Measurements from ENCODE around the gene NMNAT3.

The NMNAT3 gene

DNA sequence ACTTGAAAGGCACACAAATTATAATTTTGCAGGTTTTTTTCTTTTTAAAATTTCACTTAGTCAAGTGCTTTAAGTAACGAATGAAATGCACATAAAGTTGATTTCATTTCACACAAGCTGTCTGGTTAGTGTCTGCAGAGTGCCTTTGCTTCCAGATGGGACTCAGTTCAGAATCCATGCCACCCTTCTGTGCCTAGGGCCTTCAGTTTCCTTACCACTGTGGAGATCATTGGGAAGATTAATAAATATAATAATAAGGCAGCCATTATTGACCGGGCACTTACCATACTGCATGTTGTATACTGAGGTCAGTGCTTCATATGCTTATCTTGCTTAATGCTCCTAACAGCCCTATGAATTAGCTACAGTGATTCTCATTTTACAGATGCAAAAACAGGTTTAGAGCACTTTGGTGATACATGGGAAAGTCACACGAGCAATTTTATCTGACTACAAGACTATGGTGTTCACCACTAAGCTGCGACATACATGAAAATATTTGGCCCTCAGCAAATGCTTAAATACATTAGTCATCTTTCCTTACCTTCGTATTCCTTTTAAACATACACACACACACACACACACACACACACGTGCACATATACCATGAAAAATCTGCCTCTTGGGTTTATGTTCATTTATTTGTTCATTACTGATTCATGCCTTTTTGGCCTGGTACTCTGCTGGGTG, 3.1 kb downstream of the NMNAT3 start:
- Histone ChIP-seq H3K9me3 (ENCODE audit: control insufficient read depth, low read length) (no peaks in the 10 kb centered on the region), H3K27me3 (ENCODE audit: control insufficient read depth, insufficient read depth, low read length) (no peaks in the 10 kb centered on the region), H3K79me2 (no peaks in the 10 kb centered on the region), H3K36me3 (ENCODE audit: control insufficient read depth, insufficient read depth, low read length) (no peaks in the 10 kb centered on the region), H3K27ac (no peak overlapping the region), H3K4me3 (ENCODE audit: low read depth, low read length) (no peak overlapping the region), H3K9ac (no peak overlapping the region), H2AFZ (no peak overlapping the region), H3K4me2 (ENCODE audit: low read length) (no peak overlapping the region), H3K4me1 (no peaks in the 10 kb centered on the region)
- TF ChIP-seq, protein P1, sequence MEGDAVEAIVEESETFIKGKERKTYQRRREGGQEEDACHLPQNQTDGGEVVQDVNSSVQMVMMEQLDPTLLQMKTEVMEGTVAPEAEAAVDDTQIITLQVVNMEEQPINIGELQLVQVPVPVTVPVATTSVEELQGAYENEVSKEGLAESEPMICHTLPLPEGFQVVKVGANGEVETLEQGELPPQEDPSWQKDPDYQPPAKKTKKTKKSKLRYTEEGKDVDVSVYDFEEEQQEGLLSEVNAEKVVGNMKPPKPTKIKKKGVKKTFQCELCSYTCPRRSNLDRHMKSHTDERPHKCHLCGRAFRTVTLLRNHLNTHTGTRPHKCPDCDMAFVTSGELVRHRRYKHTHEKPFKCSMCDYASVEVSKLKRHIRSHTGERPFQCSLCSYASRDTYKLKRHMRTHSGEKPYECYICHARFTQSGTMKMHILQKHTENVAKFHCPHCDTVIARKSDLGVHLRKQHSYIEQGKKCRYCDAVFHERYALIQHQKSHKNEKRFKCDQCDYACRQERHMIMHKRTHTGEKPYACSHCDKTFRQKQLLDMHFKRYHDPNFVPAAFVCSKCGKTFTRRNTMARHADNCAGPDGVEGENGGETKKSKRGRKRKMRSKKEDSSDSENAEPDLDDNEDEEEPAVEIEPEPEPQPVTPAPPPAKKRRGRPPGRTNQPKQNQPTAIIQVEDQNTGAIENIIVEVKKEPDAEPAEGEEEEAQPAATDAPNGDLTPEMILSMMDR (IDR thresholded peaks at IDR 0.05): no peak

- Histone ChIP-seq H3K4me1 (no peaks in the 10 kb centered on the region), H3K4me2 (ENCODE audit: low read length) (no peak overlapping the region), H3K4me3 (ENCODE audit: low read depth, low read length) (no peak overlapping the region), H3K9ac (no peak overlapping the region), H2AFZ (no peak overlapping the region), H3K36me3 (ENCODE audit: control insufficient read depth, insufficient read depth, low read length) (no peaks in the 10 kb centered on the region), H3K79me2 (no peaks in the 10 kb centered on the region), H3K27me3 (ENCODE audit: control insufficient read depth, insufficient read depth, low read length) (no peaks in the 10 kb centered on the region), H3K9me3 (ENCODE audit: control insufficient read depth, low read length) (no peaks in the 10 kb centered on the region), H3K27ac (no peak overlapping the region)
- TF ChIP-seq, protein P1 (IDR thresholded peaks at IDR 0.05): no peak
Observed at GRCh38 chr3:139672884-139673283, 4.9 kb downstream of the NMNAT3 start.

DNA sequence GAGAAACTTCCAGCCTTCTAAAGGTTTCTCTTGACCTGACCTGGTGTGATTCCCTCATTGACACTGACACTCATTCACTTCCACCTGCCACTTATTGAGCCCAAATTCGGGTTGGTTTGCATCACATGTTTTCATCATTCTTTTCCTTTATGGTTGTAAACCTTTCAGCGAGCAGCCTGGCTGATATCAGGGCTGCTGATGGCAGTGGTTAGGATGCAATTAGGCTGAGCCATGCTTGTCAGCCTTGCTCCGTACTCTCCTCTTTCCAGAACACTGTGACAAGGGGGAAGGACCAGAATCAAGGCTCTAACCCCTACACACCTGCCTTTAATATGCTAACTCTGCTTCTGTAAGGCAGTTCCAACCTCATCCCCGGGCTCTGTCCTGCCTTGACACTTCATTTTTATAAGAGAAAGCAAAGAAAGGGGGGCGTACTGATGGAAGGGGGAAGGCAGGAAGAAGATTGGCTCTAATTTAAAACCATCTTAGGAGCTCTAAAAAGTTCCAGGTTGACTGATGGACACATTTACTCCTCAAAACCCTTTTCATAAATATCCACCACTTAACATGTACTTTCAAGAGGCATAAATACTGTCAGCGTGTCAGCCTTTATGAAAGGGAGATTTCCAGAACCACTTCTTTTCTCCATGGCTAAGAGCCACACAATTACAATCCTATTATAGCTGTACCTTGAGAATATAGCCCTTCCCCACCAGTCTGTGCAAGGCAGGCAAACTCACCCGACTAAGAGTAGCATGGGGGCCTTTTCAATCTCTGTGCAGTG, 5.7 kb downstream of the NMNAT3 start:
- TF ChIP-seq, protein P1 (IDR thresholded peaks at IDR 0.05): no peak

GRCh38 chr3:139671107-139671506, 6.7 kb downstream of the NMNAT3 start:
- Histone ChIP-seq H3K9ac (no peak overlapping the region), H3K4me1 (no peaks in the 10 kb centered on the region), H3K4me3 (ENCODE audit: low read depth, low read length) (no peak overlapping the region), H3K4me2 (ENCODE audit: low read length) (no peak overlapping the region), H3K79me2 (no peaks in the 10 kb centered on the region), H3K9me3 (ENCODE audit: control insufficient read depth, low read length) (no peaks in the 10 kb centered on the region), H3K27me3 (ENCODE audit: control insufficient read depth, insufficient read depth, low read length) (no peaks in the 10 kb centered on the region), H3K36me3 (ENCODE audit: control insufficient read depth, insufficient read depth, low read length) (no peaks in the 10 kb centered on the region), H2AFZ (no peak overlapping the region), H3K27ac (no peak overlapping the region)
- TF ChIP-seq, protein P1 (IDR thresholded peaks at IDR 0.05): no peak

More for the DNA sequence above, 5.7 kb downstream of the NMNAT3 start:
- H2AFZ ChIP-seq: no peak overlapping the region
- H3K4me2 ChIP-seq (ENCODE audit: low read length): no peak overlapping the region
- no peaks in the 10 kb centered on the region for H3K9me3 ChIP-seq (ENCODE audit: control insufficient read depth, low read length)
- no peaks in the 10 kb centered on the region for H3K36me3 ChIP-seq (ENCODE audit: control insufficient read depth, insufficient read depth, low read length)
- H3K4me1 ChIP-seq: no peaks in the 10 kb centered on the region
- no peak overlapping the region for H3K27ac ChIP-seq
- no peak overlapping the region for H3K9ac ChIP-seq
- no peaks in the 10 kb centered on the region for H3K79me2 ChIP-seq
- no peak overlapping the region for H3K4me3 ChIP-seq (ENCODE audit: low read depth, low read length)
- H3K27me3 ChIP-seq (ENCODE audit: control insufficient read depth, insufficient read depth, low read length): no peaks in the 10 kb centered on the region
